ENCODE data around the gene MAPRE3.
"Not testable (repeated sequence)": the region's sequence is repeated elsewhere in the genome, so short reads cannot be mapped to it uniquely, and the experiment has no call there.

Gene MAPRE3

DNA sequence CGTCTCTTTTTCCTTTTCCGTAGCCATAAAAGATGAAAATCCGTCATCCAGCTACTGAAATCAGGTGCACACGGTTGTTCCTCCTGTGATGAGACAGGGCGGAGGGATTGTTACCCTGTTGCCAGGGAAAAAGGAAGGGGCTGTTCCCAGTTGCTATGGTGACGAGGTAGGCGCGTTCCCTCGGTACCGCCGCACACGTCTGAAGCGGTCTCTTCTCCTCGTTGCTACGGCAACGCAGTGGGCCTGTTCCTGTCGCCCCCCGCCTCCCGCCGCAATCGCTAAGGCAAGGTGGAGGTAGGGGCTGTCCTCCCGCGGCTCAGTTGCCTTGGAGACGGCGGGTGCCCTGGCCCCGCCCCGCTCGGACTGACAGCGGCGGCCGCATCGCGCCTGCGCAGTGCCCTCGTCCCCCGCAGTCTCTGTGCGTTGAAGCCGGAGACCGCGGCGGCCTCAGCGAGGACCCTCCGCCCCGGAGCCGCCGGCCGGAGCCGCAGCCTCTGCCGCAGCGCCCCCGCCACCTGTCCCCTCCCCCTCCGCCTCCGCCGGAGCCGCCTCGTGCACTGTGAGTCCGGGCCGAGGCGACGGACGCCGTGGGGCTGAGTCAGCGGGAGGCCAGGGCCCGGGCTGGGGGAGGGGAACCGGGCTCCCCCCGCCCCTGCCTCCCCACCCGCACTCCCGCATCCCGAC, at the start of gene MAPRE3:
MAPRE3 (plus strand) TSS at position 394 of the 684 bp plus-strand sequence. CDS start 51,582 bp downstream, outside the sequence.
- DNase-seq: peak; percentile 87

DNA sequence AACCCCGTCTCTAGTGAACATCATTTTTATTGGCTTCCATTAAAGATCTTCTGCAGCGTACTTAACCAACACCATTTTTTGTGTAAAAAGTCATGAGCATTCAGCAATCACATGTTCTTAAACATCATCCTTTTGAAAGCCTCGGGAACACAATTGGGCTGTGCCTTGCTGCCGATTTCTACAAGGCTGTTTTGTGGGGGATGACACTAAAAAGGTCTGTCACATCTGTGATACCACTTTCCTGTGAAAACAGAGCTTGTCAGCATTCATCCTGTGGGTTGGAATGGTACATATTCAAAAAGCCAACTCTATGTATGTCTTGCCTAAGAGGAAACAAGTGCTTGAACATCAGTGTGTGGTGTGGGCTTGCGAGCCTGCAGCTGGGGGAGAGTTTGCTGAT, 49.1 kb upstream of the MAPRE3 start:
- DNase-seq: no peak

DNA sequence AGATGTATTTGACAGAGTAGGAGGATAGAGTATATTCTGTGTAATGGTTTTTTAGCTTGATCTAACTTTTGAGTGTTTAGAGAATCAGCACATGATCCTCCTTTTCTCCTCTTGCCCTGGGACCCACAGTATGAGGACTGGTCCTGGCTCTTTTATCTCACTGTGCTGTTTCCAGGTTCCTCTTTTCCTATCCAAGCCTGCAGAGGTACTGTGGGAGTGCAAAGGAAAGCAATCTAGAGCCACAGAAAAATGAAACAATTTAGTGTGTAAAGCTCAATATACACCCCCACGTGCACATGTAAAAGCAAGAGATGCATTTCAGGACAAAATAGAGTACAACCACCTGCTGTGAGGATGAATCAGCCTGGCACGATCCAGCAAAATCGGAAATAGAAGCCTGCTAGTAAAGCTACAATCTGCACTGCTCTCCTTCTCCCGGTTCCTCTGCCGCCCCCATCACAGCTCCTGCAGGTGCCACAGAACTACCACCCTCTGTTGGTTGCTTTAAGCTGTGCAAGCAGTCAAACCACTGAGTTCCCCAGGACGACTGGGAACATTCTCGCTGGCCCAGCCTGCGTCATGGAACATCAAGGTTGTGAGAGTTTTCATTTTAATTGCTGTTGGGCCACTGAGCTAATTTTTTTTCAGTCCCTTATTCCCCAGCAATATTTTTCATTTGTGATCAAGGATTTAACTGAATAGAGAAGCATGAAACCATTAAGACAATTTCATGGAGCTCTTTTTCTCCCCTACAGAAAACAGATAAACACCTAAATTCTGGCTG, 47.8 kb upstream of the MAPRE3 start:
- no peak for DNase-seq

DNA sequence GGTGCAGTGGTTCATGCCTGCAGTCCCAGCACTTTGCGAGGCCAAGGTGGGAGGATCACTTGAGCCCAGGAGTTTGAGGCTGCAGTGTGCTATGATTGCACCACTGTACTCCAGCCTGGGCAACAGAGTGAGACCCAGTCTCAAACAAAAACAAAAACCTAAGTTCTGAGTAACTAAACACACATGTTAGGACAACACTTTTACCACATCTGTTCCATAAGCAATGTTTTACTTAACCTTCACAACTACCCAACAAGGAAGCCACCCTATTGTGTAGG, 47.3 kb upstream of the MAPRE3 start:
- DNase-seq: not testable (repeated sequence)

DNA sequence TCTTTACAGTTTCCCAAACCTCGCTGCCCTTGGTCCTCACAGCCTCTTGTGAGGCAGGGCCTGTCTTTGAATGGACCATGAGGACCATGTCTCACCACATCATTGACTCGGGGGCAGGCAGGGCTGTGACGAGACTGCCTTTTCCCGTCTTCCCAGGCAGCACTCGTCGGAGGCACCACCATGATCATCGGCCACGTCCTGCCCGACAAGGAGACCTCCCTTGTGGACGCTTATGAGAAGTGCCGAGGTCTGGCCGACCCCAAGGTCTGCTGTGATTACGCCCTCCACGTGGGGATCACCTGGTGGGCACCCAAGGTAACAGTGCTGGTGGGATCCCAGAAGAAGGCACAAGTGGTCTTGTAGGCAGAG, 45.7 kb upstream of the MAPRE3 start:
- no peak for DNase-seq

DNA sequence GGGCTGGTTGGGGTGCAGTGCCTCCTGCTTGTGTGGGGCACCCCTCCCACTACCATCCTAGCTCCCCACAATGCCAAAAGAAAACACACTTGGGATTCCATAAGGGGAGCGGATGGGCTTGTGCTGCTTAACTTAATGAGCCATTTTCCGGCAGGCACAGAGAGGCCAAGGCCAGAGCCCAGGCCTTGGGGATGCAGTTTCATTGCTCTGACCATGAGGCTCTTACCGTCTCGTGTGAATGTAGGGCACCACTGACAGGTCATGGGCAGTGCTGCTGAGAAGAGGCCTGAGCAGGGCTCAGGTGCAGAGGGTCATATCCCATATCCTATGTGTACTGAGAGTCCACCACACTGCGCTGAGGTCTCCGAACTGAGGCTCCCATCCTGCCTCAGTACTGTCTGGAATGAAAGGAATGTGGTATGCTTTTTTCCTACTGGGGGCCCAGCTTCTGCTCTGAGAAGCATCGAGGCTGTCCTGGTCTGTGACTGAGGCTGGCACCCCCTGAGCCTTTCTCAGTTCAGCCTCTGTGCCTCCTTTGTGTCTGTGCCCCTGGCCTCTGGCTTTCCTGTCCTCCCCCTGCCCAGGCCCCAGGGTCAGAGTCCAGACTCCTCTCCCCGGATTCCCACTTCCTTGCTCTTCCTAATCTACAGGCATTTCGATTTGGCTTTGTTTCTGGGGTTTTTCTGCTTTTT, 45.2 kb upstream of the MAPRE3 start:
- no peak for DNase-seq

DNA sequence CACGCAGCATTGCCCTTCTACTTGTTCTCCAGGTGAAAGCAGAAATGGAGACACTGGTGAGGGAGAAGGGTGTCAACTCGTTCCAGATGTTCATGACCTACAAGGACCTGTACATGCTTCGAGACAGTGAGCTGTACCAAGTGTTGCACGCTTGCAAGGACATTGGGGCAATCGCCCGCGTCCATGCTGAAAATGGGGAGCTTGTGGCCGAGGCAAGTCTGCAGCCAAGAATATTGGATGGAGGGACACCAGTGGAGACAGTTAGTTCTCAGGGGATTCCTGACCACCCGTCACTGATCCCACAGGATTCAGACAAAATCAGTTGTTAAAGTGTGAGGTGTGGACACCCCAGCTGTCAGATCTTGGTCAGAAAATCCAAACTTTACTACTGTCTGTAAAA, 43.2 kb upstream of the MAPRE3 start:
- no peak for DNase-seq

DNA sequence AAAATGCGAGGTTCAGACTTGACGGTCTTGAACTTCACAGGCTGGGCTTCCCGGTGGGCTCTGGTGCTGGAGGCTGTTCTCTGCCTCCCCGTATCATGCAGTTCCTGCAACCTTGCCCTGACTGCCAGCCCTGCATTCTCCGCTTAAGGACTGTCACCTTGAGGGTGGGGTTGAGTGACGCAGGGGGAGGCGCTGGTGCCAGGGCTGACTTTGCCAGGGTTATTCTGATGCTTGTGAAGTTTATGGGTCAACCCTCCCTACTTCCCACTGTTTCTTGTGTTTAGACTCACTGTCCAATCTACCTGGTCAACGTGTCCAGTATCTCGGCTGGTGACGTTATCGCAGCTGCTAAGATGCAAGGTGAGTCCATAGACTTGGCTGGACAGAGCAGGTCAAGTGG, 37.5 kb upstream of the MAPRE3 start:
- DNase-seq: no peak

DNA sequence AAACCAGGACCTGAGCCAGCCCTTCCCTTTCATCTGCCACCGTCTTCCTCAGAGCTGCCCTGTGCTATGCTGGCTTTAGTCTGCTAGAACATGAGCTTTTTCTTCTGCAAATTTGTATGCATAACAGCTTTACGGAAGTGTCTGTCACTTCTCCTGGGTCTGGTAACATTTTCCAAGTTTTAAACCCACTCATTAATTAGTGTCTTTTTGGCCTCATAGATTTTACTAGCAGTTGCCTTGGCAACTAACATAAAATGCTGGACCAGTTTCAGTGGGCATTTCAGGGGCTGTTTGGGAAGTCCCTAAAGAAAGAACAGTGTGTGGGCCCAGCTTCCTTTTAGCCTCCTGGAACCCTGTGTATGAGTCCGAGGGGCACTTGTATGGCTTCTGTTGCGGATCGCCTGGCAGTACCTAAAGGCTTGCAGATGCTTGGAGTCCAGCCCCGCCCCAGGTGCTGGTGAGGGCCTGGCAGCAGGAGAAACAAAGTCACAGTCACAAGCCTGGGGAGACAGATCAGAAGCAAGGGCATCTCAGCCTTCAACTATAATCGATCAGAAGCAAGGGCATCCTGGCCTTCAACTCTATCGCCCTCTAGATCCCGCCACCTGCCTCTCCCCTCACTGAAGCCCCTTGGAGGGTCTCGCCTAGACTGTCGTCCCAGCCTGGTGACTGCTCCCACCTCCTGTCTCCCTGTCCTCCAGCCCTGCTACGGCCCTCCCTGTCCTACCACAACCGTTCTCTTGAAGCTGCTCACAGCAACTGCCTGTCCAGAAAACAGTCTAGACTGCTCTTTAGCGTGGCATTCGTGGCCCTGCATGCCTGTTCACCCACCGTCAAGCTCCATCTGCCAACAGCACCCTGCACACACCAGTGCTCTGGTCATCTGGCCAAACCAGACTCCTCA, 36.8 kb upstream of the MAPRE3 start:
- DNase-seq: no peak

DNA sequence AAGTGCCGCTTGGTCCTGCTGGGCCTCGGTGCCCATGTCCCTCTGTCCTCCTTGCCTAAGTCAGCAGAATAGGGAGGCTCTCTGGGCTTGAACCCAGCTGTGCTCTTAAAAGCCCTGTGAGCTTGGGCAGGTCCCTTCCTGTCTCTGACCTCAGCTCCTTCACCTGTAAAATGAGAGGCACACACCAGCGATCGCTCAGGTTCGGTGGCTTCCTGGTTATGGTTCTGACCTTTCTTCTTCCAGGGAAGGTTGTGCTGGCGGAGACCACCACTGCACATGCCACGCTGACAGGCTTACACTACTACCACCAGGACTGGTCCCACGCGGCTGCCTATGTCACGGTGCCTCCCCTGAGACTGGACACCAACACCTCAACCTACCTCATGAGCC, 36.1 kb upstream of the MAPRE3 start:
- no peak for DNase-seq

DNA sequence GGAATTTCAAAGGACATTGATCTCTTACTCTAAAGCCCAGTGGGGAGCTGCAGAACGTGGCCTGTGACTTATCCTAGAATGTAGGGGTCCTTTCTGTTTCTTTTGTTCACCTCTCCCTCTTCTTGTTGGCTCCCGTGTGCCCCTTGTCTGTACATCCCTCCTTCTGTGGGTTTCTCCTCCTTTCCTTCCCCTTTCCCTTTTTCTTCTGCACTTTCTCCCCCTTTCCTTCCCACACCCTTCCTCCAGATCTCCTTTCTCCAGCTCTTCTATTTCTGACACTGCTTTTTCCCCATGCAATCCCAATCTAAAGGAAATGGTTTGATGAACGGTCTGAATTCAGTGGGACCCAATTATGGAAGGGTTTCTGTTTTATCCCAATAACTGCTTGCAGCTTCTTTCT, 35.5 kb upstream of the MAPRE3 start:
- DNase-seq: no peak

DNA sequence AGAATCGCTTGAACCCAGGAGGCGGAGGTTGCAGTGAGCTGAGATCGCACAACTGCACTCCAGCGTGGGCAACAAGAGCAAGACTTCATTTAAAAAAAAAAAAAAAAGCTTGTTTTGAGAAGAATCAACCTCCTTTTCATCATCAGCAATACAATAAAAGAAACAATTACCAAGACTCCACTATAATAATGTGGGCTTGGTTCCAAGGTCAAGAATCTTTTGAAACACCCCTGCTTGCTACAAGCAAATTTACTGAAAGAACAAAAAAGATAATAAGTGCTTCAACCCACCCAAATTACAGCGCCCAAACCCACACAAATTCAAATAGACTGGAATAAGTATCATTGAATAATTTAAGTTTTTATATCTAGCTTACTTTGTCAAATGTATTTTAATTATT, 33.6 kb upstream of the MAPRE3 start:
- no peak for DNase-seq

DNA sequence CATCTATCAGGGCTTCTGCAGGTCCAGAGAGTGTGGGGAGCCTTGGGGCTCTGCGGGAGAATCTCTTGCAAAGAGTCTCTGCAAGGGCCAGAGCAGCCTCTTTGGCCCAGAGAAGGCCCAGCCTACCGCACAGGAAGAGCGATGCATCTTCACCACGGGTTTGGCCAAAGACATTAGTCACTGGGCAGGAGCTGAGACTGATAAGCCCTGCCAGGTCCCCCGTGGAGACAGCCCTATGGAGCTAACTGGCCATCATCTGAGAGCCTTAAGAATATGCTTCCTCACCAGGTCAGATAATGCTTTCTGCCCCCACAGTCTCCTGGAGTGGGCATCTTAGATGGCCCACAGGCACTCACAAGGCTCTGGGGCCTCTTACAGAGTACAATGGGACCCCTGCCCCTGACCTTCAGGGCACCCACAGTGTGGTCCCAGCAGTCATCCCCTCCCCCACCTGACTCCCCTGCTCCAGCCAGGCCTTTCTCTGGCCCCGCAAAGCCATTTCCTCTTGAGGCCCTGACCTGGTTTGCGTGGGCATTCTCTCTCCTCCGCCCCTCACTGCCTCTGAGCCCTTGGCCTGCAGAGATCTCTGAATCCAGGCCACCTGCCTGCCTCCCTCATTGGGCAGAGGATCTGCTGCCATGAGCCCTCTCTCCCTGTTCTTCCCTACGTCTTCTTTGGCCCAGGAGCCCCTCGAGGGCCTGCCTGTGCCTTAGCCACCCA, 31.9 kb upstream of the MAPRE3 start:
- DNase-seq: no peak

DNA sequence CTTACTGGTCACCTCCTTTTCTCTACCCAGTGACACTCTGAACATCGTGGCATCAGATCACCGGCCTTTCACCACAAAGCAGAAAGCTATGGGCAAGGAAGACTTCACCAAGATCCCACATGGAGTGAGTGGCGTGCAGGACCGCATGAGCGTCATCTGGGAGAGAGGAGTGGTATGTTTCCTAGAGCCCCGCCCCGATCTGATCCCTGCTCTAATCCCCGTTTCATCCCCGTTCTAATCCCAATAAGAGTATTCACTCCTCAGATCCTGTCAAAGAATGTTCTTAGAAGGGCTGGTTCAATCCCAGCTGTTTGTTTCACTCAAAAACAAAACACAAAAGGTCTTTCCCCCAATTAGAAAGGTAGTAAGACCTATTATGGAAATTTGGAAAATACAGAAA, 30.4 kb upstream of the MAPRE3 start:
- no peak for DNase-seq

DNA sequence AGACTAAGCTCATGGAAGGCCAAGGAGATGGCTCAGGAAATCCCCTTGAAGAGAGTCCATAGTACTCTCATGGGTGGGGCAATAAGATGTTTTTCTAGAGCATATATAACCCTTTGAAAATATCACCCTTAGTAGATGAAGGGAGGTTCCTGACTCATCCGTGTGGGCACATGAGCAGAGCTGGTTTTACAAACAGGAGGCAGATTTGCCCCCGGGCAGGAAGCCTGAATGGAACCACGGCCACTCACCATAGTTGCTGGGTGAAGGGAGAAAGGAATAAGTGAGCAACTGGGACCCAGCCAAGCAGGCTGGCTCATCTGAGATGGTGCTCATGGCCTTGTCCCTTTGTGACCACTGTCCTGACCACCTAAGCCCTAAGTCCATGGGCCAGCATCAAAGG, 29.0 kb upstream of the MAPRE3 start:
- DNase-seq: no peak

DNA sequence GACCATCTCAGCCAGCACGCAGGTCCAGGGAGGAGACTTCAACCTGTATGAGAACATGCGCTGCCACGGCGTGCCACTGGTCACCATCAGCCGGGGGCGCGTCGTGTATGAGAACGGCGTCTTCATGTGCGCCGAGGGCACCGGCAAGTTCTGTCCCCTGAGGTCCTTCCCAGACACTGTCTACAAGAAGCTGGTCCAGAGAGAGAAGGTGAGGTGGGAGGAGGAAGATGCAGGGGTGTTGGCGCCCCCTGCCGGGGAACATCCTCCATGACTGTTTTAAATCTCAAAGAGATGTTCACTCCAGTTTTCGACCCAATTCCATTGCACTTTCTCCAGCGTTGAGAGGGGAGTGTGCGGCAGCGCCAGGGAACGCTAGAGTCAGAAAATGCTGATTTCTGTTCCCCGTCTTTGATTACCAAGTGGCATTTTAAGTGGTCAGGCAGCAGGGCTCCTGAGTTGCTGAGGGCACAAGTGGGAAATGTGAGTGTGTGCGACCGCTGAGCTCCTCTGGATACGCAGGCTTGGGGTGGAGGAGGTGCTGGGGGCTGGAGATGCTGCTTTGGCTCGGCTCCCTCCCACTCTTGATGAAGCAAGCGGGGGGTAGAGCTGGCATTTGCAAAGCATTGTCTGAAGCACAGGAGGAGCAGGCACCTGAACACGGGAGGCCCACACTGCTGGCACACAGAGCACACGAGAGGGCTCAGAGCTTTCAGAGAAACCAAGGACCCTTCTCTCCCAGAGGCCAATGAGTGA, 27.7 kb upstream of the MAPRE3 start:
- peak; percentile 70 for DNase-seq

DNA sequence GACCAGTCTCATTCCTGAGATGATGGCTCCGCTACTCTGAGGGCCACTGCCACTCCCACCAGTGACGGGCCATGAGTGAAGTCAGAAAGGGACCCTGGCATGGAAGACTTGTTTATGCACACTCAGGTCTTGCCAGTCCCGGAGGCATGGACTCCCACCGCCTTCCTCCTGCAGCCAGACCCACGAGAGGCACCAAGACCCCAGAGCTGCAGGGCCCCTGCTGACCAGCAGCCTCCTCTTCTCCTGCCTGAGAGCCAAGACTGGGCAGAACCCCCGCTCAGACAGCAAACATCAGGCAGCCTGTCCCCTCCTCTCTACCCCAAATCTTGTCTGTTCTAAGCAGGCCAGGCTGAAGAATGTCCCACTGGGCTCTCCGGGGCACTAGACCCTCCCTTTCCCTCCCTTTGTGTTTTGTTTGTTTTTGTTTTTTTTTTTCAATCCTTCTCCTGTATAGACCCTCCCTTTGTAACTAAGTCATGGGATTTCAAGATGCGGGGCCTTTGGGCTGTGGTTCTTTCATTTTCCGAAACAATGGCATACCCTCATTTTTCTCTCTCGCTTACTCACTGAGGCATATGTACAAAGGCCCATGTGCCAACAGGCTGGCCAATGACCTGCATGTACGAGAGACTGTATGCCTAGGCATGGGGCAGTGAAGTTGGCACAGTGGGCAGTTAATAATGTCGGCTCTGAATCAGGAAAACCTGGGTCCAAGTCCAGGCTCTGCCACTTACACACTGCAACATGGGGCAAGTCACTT, 24.3 kb upstream of the MAPRE3 start:
- no peak for DNase-seq

DNA sequence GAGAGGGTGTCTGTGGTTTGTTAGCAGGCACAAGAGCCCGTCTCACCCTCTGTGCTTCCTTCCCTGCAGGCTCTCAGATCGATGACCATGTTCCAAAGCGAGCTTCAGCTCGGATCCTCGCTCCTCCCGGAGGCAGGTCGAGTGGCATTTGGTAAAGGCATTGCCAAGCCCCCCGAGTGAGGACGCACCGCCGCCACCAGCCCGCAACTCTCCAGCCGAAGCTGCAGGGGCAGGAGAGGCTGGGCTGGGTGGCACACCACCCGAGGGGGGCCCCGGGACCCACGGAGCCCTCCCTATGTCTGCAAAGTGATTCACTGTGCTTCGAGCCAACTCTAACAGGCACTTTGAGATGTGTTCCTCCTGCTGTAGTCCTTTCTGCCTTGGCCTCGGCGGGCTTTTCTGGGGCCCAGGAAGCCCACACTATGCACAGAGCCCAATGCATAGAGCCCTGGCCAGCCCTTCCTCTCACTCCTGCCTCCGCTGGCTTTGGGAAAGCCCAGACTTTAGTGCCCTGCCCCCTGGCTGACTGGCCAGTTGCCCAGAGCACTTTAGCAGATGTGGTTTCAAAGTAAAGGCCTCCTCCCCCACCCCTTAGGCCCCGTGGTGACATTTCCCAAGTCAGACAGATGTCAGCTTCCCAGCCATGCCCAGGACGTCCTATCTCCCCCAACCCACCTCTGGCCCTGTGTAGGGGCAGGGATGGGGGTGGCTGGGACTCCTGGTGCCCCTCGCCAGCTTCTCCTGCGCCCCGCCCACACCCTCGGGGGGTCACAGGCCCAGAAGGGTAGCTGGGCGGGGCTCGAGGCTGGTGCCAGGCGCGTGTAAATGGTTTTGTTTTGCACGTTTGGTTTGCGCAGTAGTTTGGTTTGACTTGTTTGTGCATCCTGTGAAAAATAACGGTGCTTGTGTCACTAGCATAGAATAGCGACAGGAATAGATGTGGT, 23.3 kb upstream of the MAPRE3 start:
- DNase-seq: no peak

DNA sequence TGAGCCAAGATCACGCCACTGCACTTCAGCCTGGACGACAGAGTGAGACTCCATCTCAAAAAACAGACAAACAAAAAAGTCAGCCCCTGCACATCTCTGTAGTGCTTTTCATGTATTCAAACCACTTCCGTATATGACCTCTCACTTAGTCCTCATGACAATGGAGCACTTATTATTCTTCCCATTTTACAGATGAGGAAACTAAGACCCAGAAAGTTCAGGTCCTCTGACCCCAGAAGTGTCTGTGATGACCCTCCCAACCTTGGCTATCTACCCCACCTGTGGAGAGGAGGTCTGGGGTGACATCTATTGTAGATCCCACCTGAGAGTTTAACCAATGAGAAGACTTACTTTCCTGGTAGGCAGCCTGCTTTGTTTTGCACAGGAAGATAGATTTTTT, 21.6 kb upstream of the MAPRE3 start:
- no peak for DNase-seq

DNA sequence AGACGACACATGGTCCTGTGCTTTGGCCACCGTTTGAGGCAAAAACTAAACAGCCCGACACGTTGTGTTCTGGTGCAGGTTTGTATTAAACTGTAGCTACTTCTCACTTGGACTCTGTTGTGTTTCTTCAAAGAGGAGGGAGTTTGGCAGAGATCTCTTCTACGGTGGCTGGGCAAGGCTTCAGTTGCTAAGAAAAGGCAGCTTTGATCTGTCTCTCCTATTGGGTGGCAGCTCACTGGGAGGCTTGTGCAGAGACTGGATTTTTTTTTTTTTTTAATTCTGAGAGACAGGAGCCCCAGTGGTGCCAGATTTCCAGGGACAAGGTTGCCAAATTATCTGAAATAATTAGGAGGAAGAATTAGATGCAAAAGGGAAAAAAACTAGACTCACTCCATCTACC, 20.2 kb upstream of the MAPRE3 start:
- DNase-seq: no peak
